ENCODE measurements around the gene SLC39A10.
"Not testable (repeated sequence)": the region's sequence is repeated elsewhere in the genome, so short reads cannot be mapped to it uniquely, and the experiment has no call there.

The SLC39A10 gene

GRCh38 chr2:195645413-195645812 is 11.6 kb upstream of the SLC39A10 start:
- DNase-seq: no peak

- DNase-seq: no peak
These were observed 10.6 kb upstream of the SLC39A10 start for GRCh38 chr2:195646424-195646823.

- no peak for DNase-seq
These were observed 9.7 kb upstream of the SLC39A10 start for GRCh38 chr2:195647302-195647701.

- DNase-seq: not testable (repeated sequence)
These were observed 8.7 kb upstream of the SLC39A10 start for GRCh38 chr2:195648370-195648769.

- no peak for DNase-seq
These were observed 8.2 kb upstream of the SLC39A10 start for GRCh38 chr2:195648787-195649186.

GRCh38 chr2:195649629-195650190 is 7.3 kb upstream of the SLC39A10 start:
- DNase-seq: no peak

- no peak for DNase-seq
These were observed 6.0 kb upstream of the SLC39A10 start for GRCh38 chr2:195651046-195651445.

GRCh38 chr2:195652911-195653310 is 4.1 kb upstream of the SLC39A10 start:
- no peak for DNase-seq

- no peak for DNase-seq
These were observed 716 bp upstream of the SLC39A10 start for GRCh38 chr2:195656161-195656858.

- DNase-seq: peak; percentile 73
These were observed 861 bp downstream of the SLC39A10 start for GRCh38 chr2:195657634-195658540.

- peak; percentile 41 for DNase-seq
These were observed 1.5 kb downstream of the SLC39A10 start for GRCh38 chr2:195658541-195658890.

GRCh38 chr2:195659114-195659513 is 2.1 kb downstream of the SLC39A10 start:
- no peak for DNase-seq

GRCh38 chr2:195659982-195660890 is 3.2 kb downstream of the SLC39A10 start:
- DNase-seq: peak; percentile 88

GRCh38 chr2:195662138-195662537 is 5.1 kb downstream of the SLC39A10 start:
- DNase-seq: no peak

- DNase-seq: no peak
These were observed 6.0 kb downstream of the SLC39A10 start for GRCh38 chr2:195663007-195663406.

- no peak for DNase-seq
These were observed 7.5 kb downstream of the SLC39A10 start for GRCh38 chr2:195664528-195664927.

GRCh38 chr2:195665153-195665552 is 8.1 kb downstream of the SLC39A10 start:
- DNase-seq: not testable (repeated sequence)

GRCh38 chr2:195666113-195666712 is 9.2 kb downstream of the SLC39A10 start:
- DNase-seq: no peak

- DNase-seq: no peak
These were observed 10.9 kb downstream of the SLC39A10 start for GRCh38 chr2:195667974-195668373.

- no peak for DNase-seq
These were observed 13.2 kb downstream of the SLC39A10 start for GRCh38 chr2:195670191-195670590.

GRCh38 chr2:195671563-195671962 is 14.5 kb downstream of the SLC39A10 start:
- no peak for DNase-seq

GRCh38 chr2:195672674-195673073 is 15.6 kb downstream of the SLC39A10 start:
- no peak for DNase-seq

All from stimulated activated CD4-positive, alpha-beta T cell treated with anti-CD3 and anti-CD28 coated beads, Interleukin-4, amount 100 ng/mL, for 24 hours (primary cell).